Esophagus squamous epithelium (tissue), 4 donors: ENCODE measurements around the gene EYS.

Experiments used
- CTCF ChIP-seq, 6 experiments: fragments of 450-650 bp in 4 of 6; fragments of 200-600 bp in 2 of 6; sonication (generic) in 2 of 6; IDR thresholded peaks; one replicate each; pipeline ENCODE4 v1.5.1; 2016 to 2019; ENCODE audit warnings: antibody characterized with exemption in 6 of 6, mild to moderate bottlenecking in 4 of 6, moderate library complexity in 4 of 6
- POLR2A ChIP-seq, 4 donors: fragments of 450-650 bp; IDR thresholded peaks; one replicate each; pipeline ENCODE4 v1.6.1; 2017; ENCODE audit warnings: antibody characterized with exemption in 4 of 4, mild to moderate bottlenecking in 4 of 4, moderate library complexity in 3 of 4

- TF ChIP-seq CTCF (IDR thresholded peaks at IDR 0.05) = no peak
- TF ChIP-seq POLR2A (IDR thresholded peaks at IDR 0.05) = no peak
Measured at GRCh38 chr6:63773200-63773599, 1933.8 kb downstream of the EYS start.
